ENCODE measurements around the gene GATB. TPM values are rescaled to one million over a fixed set of nuclear protein-coding genes. Genes with fewer than 3 reads are reported as not detected.

GATB gene
- total and polyA plus RNA-seq, 2 of the 4 experiments (the other 2 are of a cell fraction) = 18.7 to 20.3 TPM

- no peaks in the 10 kb centered on the region for H3K9me1 ChIP-seq (ENCODE audit: insufficient read depth, low read length)
- no peak overlapping the region for H2AK5ac ChIP-seq (ENCODE audit: low read depth, low read length)
- H3K4me1 ChIP-seq (ENCODE audit: control insufficient read depth, insufficient read depth, low read length) = no peaks in the 10 kb centered on the region
- in situ Hi-C loops (cut with MboI; ENCODE audit: low sequenced_read_pairs) = no loop called here
- no peak overlapping the region for H3K4me2 ChIP-seq (ENCODE audit: low read depth, low read length)
- H3K18ac ChIP-seq (ENCODE audit: low read depth, low read length) = no peak overlapping the region
- ChIA-PET POLR2A (ENCODE audit: unreplicated experiment) (no interaction called here), CTCF (no interaction called here)
- no peaks in the 10 kb centered on the region for H3K36me3 ChIP-seq (ENCODE audit: control insufficient read depth, insufficient read depth, low read length)
- no peak overlapping the region for H3K23ac ChIP-seq (ENCODE audit: low read depth, low read length)
- H3K56ac ChIP-seq (ENCODE audit: extremely low read depth, insufficient read depth, low read length) = no peak overlapping the region
- no peak overlapping the region for H3K27ac ChIP-seq (ENCODE audit: insufficient read depth, low read length)
- 94% methylated on average over 3 of the region's 8 CpGs; no CpG with 5 or more reads in 1 of the 2 experiments for WGBS, 2 experiments (ENCODE audit: extremely low coverage in 2 of 2, insufficient read length in 1 of 2)
- H2AFZ ChIP-seq (replicated peaks; ENCODE audit: low read length, poor library complexity) = no peak overlapping the region
- no peak overlapping the region for H2BK20ac ChIP-seq (ENCODE audit: low read depth, low read length)
- TF ChIP-seq FOS (IDR thresholded peaks at IDR 0.05; ENCODE audit: low read depth, low read length) = no peak
- TF ChIP-seq SMC3 (IDR thresholded peaks at IDR 0.05; ENCODE audit: low read depth, low read length) = no peak
- no peak for TF ChIP-seq RFX5 (IDR thresholded peaks at IDR 0.05; ENCODE audit: low read depth, low read length)
- TF ChIP-seq CHD1 (IDR thresholded peaks at IDR 0.05; ENCODE audit: low read depth, low read length) = no peak
- TF ChIP-seq CEBPB (IDR thresholded peaks at IDR 0.05; ENCODE audit: low read depth, low read length) = no peak
- TF ChIP-seq MAFK (IDR thresholded peaks at IDR 0.05; ENCODE audit: low read depth, low read length) = no peak
- no peak for TF ChIP-seq RAD21 (IDR thresholded peaks at IDR 0.05; ENCODE audit: low read length)
- no peak for TF ChIP-seq ELK1 (IDR thresholded peaks at IDR 0.05; ENCODE audit: borderline replicate concordance, low read depth, low read length)
- no peak for TF ChIP-seq NFE2L2 (IDR thresholded peaks at IDR 0.05; ENCODE audit: low read depth, low read length)
- TF ChIP-seq BHLHE40 (IDR thresholded peaks at IDR 0.05; ENCODE audit: low read depth, low read length) = no peak
- no peak for TF ChIP-seq MAZ (IDR thresholded peaks at IDR 0.05; ENCODE audit: borderline replicate concordance, low read depth, low read length)
- TF ChIP-seq POLR2A (IDR thresholded peaks at IDR 0.05; ENCODE audit: low read depth, low read length) = no peak
- TF ChIP-seq USF2 (IDR thresholded peaks at IDR 0.05; ENCODE audit: low read depth, low read length) = no peak
- no peak for TF ChIP-seq CTCF (conservative IDR thresholded peaks at IDR 0.05; ENCODE audit: low read depth, low read length)
- no peak for TF ChIP-seq MXI1 (IDR thresholded peaks at IDR 0.05; ENCODE audit: borderline replicate concordance, low read depth, low read length)
- TF ChIP-seq RCOR1 (IDR thresholded peaks at IDR 0.05; ENCODE audit: insufficient replicate concordance, low read length) = no peak
- no peak overlapping the region for H3K14ac ChIP-seq (replicated peaks; ENCODE audit: low read depth, low read length)
- no peak for ATAC-seq (ENCODE audit: low read depth)
- H4K8ac ChIP-seq (ENCODE audit: low read depth in 2 of 2, low read length in 2 of 2) = no peak overlapping the region
- BruUV-seq (replicated peaks) = no TSS peak
- H3K4me3 ChIP-seq (ENCODE audit: insufficient read depth, low read depth, low read length) = no peak overlapping the region
- no peaks in the 10 kb centered on the region for H3K79me1 ChIP-seq (ENCODE audit: low read depth in 1 of 2, low read length in 2 of 2)
- H4K5ac ChIP-seq (ENCODE audit: low read depth, low read length) = no peak overlapping the region
- no peak overlapping the region for H2BK5ac ChIP-seq (ENCODE audit: low read depth, low read length, poor library complexity, severe bottlenecking)
- H3K27me3 ChIP-seq (ENCODE audit: control insufficient read depth, insufficient read depth, low read length) = no peaks in the 10 kb centered on the region
- H3K9ac ChIP-seq (ENCODE audit: low read depth, low read length) = no peak overlapping the region
- H3K4ac ChIP-seq (ENCODE audit: low read depth, low read length) = no peak overlapping the region
- no peak overlapping the region for H4K91ac ChIP-seq (ENCODE audit: insufficient read depth, low read depth, low read length)
- H2AK9ac ChIP-seq (replicated peaks; ENCODE audit: low read depth, low read length, poor library complexity) = no peak overlapping the region
- H2BK120ac ChIP-seq (ENCODE audit: low read depth, low read length) = no peak overlapping the region
- H3K9me3 ChIP-seq (ENCODE audit: control insufficient read depth, insufficient read depth, low read length) = peaks cover 8% of the 10 kb centered on the region
- no peak for DNase-seq
- no peaks in the 10 kb centered on the region for H4K20me1 ChIP-seq (ENCODE audit: insufficient read depth, low read length)
- intact Hi-C loops (cut with micrococcal nuclease) = no loop called here
- no peak overlapping the region for H2BK15ac ChIP-seq (ENCODE audit: low read depth, low read length)
- dilution Hi-C loops (cut with HindIII; ENCODE audit: low sequenced_read_pairs, unreplicated experiment) = no loop called here
Observed at GRCh38 chr4:151738720-151739517, 21.9 kb downstream of the GATB start.

Data from IMR-90 (cell line).